Activated CD4-positive, alpha-beta T cell treated with anti-CD3 and anti-CD28 coated beads for 1 hour (primary cell): ENCODE data around the gene MLLT1.
A peak's percentile ranks its signal among the peaks of the same experiment; 100 is the strongest.

Experiments used
- DNase-seq: peaks from one replicate; pipeline ENCODE4 v3.0.0-alpha.2; 2020

MLLT1 gene

GRCh38 chr19:6220385-6221191 is 59.2 kb downstream of the MLLT1 start:
- DNase-seq: no peak

GRCh38 chr19:6219586-6220290 is 60.0 kb downstream of the MLLT1 start:
- no peak for DNase-seq

DNA sequence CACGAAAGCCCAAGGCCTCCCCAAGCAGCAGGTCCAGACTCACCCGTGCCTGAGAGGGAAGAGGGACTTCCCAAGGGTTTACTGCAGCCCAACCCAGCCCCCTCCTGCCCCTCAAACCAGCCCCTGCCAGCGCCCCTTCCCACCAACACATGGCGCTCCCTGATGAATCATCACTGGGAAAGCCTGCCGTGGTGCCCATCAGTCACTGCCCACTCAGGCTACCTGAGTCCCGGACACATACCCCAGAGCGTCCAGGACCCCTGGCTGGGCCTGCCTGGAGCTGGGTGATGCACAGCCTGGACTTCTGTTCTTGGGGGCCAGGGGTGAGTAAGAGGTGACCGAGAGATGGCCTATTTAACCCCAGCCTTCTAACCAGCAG is 60.6 kb downstream of the MLLT1 start:
- DNase-seq: no peak

GRCh38 chr19:6218491-6219146 is 61.2 kb downstream of the MLLT1 start:
- peak; percentile 70 for DNase-seq

DNA sequence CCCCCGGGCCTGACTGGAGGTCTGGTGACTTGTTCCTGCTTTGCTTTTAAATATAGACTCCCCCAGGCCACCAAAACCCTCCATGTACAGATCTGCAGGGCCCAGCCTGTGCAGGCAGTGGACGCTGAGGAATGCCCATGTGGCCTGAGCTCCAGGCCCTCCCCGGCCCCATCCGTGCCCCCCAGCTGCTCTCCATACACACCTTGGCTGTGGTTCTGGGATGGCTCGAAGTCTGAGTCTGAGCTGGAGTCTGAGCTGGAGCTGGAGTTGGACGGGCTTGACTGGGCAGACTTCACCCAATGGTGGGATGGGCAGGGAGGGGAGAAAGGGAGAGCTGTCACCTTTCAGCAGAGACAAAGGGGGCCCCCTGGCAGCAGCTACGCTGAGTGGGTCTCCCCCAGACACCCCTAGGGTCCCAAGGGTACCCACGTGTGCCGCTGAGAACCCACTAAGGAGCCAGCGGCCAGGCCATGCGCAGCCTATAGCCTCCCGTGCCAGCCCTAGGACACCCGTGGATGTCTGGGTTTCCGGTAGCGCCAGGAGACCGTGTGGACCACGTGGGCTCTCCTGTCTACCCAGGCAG is 61.9 kb downstream of the MLLT1 start:
- DNase-seq: no peak

DNA sequence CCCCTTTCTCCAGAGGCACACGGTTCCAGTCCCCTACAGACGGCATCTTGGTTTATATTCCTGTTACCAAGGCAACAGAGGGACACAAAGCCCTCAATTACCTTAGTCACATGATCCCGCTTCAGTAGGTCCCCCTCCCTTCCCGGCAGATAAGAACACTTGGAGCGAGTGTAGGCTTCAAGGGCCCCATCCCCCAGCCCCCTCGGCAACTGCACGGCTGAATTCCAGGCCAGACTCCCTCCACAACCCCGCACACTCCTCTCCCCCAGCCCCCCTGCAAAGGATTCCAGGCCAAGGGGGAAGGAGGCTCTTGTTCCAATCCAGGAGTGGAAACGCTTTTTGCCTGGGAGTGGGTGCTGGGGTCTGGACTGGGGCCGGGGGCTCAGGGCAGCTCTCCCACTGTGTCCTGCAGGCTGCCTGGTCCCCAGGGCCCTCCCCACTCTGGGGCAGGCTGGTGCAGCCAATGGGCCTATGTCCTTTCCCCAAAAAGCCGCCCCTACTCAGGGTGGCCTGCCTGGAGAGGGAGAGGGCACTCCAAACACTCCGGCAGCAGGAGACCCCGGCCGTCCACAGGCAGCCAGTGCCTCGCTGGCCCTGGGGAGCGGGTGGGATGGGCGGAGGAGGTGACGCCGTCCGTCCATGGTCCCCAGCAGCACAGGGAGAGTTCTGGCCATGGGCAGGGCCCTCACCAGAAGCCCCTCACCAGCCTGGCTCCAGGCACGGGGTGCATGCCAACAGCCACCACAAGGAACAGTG is 62.6 kb downstream of the MLLT1 start:
- no peak for DNase-seq

DNA sequence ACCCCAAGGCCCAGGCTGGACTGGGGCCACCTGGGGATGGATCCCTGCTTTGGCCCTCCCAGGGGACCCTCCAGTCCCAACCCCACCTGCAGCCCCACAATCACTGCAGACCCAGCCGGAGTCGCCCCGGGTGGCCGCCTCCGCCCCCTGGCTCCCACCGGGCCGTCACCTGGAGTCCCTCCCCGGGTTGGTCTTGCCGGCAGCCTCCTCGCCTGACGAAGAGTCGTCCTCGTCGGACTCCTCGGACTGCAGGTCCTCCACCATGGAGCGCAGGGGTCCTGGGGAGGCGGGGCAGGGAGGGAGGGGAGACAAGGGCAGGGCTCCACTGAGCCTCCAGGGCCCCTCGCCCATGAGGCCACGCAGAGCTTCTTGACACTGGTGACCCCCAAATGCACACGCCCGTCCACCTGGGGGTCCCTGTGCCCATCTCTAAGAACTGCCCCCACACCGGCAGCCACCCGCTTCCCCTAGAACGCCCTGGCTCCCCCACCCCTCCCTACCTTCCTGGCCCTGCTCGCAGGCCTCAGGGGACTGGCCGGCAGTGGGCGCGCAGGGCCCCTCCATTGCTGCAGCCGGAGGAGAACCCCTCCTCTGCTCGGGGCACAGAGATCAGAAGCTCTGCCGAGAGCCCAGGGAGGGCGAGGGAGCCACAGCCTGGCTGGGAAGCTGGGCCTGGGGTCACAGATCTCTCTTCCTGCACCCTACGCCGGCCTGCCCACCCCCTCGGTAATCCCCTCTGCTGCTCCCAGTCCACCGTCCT is 63.4 kb downstream of the MLLT1 start:
- DNase-seq: no peak

- no peak for DNase-seq
These were observed 64.0 kb downstream of the MLLT1 start for GRCh38 chr19:6215701-6216235.

DNA sequence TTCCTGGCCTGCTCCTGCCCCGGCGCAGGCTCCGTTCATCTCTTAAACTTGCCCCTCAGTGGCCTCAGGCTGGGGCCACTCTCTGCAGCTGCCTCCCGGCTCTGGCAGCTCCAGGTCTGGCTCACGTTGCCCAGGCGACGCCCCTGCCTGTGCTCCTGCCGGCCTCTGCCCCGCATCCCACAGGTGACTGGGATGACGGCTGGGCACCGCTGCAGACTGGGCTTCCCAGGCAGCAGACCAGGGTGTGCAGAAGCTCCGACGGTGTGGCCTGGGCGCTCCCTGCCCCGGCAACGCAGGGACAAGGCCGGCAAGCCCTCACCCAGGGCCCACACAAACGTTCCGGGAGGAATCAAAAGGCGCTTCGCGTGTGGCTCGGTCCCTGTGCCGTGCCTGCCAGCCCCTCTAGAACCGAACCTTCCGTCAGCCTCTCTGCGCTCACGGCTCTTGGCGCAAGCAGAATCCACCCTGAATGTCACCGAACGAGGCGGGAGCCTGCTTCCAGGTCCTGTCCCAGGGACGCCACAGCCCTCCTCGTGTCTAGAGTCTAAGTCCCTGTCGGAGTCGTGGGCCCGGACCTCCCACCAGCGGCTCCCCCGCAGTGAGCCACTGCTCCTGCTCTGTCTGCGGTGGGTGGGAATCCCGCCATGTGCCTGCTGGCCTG is 64.8 kb downstream of the MLLT1 start:
- DNase-seq: no peak

- no peak for DNase-seq
These were observed 65.8 kb downstream of the MLLT1 start for GRCh38 chr19:6213696-6214641.

GRCh38 chr19:6213266-6213595 is 66.5 kb downstream of the MLLT1 start:
- DNase-seq: no peak

DNA sequence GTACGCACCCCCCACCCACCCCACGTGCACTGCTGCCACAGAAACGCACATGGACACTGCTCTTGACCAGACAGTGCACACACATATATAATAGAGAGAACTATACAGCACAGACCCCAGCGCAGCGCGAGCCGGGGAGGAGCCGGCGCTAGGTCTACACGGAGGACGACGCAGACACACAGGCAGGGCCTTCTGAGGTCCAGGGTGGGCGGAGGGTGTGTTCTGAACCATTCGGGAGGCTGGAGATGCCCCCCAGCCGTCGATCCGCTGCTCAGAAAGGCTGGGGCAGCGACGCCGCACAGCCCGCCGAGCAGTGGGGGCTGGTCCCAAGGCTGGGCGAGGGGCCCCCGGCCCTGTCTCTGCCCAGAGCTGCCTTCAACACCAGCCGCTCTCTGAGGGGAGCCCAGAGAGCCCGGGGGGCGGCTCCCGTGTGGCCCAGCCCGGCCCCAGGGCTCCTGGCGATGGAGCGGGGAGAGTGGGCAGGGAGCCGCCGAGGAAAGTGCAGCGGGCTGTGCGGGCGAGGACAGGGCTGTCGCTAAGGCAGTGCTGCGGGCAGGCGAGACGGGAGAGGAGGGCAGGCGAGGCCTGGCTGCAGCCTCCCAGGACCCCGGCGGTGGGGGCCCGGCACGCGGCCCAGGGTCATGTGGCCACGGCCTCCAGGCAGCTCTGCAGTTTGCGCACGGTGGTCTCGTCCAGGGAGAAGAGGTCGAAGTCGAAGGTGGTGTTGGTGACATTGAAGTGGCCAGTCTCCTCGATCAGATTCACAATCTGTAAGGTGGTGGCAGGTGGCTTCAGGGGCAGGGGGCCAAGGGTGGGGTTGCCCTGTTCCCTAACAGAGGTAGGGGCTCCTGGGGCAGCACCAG is 67.1 kb downstream of the MLLT1 start:
- no peak for DNase-seq

DNA sequence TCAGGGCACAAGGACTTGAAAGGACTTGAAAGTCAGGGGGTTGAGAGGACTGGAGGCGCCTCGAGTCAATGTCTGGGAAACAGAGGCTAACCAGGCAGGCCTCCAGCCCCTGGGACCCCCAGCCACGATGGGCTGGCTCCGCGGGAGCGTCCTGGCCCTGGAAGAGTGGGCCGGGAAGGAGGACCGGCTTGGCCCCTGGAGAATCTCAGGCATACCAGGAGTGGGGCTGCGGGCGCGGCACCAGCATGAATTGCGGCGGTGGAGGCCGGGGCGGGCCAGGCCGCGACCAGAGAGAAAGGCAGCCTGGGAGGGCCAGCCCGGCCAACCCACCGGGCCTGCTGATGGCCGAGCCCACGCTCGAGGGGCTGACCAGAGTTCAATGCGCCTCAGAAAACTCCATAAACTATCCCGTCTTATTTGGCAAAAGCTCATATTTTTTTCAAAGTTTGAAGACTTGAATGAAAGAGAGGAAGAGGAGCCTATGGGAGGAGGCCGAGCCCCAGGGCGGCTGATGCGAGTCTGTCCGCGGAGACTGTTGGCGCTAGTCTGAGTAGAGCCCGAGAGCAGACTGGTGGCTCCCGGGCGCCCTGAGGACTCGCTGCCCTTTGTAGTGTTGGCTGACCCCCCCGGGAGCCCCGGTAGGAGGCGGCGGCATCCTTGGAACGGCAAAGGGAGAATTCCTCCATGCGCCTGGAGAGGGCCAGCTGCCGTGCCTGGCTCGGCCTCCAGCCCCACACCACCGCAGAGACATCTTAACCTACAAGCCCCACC is 68.0 kb downstream of the MLLT1 start:
- DNase-seq: no peak

- DNase-seq: no peak
These were observed 68.8 kb downstream of the MLLT1 start for GRCh38 chr19:6210721-6211600.

- DNase-seq: no peak
These were observed 69.7 kb downstream of the MLLT1 start for GRCh38 chr19:6210091-6210490.

DNA sequence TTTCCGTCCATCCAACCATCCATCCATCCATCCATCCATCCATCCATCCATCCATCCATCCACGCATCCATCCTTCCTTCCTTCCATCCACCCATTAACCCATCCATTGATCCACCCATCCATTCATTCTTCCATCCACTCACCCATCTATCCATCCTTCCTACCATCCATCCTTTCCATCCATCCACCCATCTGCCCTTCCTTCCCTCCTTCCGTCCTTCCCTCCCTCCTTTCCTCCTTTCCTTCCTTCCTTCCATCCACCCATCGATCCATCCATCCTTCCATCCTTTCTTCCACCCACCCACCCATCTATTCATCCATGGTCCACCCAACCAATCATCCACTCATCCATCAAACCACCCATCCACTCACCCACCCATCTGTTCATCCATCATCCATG is 70.1 kb downstream of the MLLT1 start:
- no peak for DNase-seq

- DNase-seq: no peak
These were observed 70.5 kb downstream of the MLLT1 start for GRCh38 chr19:6209233-6209632.
